HG02870 (cell line): ENCODE results near the gene IFT122.
"Not testable (repeated sequence)": the region's sequence is repeated elsewhere in the genome, so short reads cannot be mapped to it uniquely, and the experiment has no call there.

Experiments used
- ATAC-seq: cut with Tn5 transposase; IDR thresholded peaks from one replicate; pipeline ENCODE4 v1.9.1; 2021; ENCODE audit warnings: mild to moderate bottlenecking, moderate library complexity; ENCODE audit not compliant: unreplicated experiment

IFT122 gene

GRCh38 chr3:129494499-129494898, 54.5 kb downstream of the IFT122 start:
- ATAC-seq, result not testable (repeated sequence)

GRCh38 chr3:129495006-129495639, 55.1 kb downstream of the IFT122 start:
- not testable (repeated sequence) for ATAC-seq

GRCh38 chr3:129497876-129498275, 57.9 kb downstream of the IFT122 start:
- ATAC-seq, result not testable (repeated sequence)

GRCh38 chr3:129498603-129499488, 58.8 kb downstream of the IFT122 start:
- not testable (repeated sequence) for ATAC-seq

- not testable (repeated sequence) for ATAC-seq
Measured at GRCh38 chr3:129499604-129500333, 59.7 kb downstream of the IFT122 start.

- no peak for ATAC-seq
Measured at GRCh38 chr3:129500334-129500658, 60.3 kb downstream of the IFT122 start.

GRCh38 chr3:129501630-129502029, 61.6 kb downstream of the IFT122 start:
- ATAC-seq, result no peak

- ATAC-seq, result no peak
Measured at GRCh38 chr3:129502641-129503408, 62.8 kb downstream of the IFT122 start.

GRCh38 chr3:129503471-129504291, 63.7 kb downstream of the IFT122 start:
- no peak for ATAC-seq

- no peak for ATAC-seq
Measured at GRCh38 chr3:129504471-129505100, 64.6 kb downstream of the IFT122 start.

GRCh38 chr3:129505341-129505740, 65.3 kb downstream of the IFT122 start:
- no peak for ATAC-seq

- ATAC-seq, result no peak
Measured at GRCh38 chr3:129506231-129506742, 66.3 kb downstream of the IFT122 start.

GRCh38 chr3:129507181-129507831, 67.3 kb downstream of the IFT122 start:
- no peak for ATAC-seq

GRCh38 chr3:129512595-129512994, 72.6 kb downstream of the IFT122 start:
- ATAC-seq, result no peak

- ATAC-seq, result no peak
Measured at GRCh38 chr3:129513705-129514104, 73.7 kb downstream of the IFT122 start.

GRCh38 chr3:129514110-129514509, 74.1 kb downstream of the IFT122 start:
- ATAC-seq, result no peak

GRCh38 chr3:129514563-129514962, 74.5 kb downstream of the IFT122 start:
- no peak for ATAC-seq

- not testable (repeated sequence) for ATAC-seq
Measured at GRCh38 chr3:129515108-129515820, 75.2 kb downstream of the IFT122 start.
